RKO (cell line): Measurements from ENCODE around the gene MROH7.
"Not testable (repeated sequence)": the region's sequence is repeated elsewhere in the genome, so short reads cannot be mapped to it uniquely, and the experiment has no call there.

Experiments
- DNase-seq: peaks from one replicate; pipeline ENCODE4 v3.0.0-alpha.2; 2016; ENCODE audit warnings: low spot score

MROH7 gene

DNA sequence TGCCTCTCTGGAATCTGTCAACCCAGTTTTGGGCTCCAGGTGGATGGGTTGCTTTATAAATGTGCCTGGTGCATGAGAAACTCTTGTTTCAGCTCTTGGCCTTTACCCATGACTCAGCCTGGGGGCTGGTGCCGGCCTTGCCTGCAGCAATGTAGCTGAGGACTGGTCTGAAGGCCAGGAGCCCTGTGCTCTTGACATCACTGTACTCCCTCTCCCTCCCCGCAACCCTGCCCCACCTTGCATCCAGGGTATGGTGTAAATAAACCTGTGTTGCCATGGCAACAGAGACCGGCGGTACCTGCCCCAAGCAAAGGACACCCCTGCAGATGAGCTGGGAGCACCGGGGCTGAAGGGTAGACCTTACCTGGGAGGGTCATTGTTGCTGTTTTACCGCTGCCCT, 31.5 kb upstream of the MROH7 start:
- no peak for DNase-seq

DNA sequence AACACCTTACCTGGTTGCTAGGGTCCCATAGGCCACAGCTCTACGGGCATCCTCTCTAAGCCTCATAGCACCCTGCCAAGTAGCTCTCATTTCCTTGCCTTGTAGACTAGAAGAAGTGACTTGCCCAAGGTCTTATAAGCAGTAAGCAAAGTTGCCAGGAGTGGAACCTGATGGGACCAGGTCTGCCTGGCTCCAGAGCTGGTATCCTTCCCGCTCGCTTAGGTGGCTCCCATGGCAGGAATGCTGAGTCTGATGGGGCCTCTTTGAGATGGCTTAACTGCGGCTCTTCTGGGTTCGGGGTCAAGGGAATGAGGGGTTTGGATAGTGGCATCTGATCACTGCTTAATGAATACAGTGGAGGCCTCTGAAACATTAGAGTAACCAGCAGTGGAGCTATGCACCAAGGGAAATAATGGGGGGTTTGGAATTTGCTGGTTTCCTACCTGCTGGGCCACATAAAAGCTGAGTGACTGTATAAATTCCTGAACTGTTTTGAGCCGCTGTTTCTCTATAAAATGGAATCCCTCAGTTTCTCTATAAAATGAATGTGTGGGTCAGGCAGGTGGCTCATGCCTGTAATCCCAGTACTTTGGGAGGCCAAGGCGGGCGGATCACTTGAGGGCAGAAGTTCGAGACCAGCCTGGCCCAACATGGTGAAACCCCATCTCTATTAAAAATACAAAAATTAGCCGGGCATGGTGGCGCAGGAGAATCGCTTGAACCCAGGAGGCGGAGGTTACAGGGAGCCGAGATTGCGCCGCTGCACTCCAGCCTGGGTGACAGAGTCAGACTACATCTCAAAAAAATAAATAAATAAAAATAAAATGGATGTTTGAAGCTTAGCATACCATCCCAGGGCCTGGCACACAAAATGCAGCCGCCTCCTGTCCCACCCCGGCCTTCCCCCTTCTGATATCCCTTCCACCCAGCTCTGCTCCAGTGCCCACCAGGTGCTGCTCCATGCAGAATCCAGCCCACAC, 30.7 kb upstream of the MROH7 start:
- no peak for DNase-seq

DNA sequence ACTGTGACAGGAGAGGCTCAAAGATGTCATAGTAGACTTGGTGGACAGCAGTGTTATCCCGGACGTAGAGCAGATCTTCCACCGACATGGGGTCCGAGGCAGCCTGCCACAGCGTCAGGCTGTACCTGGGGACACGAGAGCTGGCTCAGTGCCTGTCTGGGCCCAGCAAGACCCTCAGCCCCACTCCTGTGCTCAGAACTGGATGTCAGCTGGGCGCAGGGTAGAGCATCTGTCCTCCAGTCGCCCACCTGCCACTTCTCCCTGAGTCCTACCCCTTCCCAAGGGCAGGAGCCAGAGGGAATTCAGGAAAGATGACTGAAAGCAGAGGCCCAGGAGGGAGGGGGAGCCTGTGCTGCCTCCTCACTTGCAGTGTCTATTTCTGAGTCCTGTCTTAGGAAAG, 30.0 kb upstream of the MROH7 start:
- DNase-seq = no peak

DNA sequence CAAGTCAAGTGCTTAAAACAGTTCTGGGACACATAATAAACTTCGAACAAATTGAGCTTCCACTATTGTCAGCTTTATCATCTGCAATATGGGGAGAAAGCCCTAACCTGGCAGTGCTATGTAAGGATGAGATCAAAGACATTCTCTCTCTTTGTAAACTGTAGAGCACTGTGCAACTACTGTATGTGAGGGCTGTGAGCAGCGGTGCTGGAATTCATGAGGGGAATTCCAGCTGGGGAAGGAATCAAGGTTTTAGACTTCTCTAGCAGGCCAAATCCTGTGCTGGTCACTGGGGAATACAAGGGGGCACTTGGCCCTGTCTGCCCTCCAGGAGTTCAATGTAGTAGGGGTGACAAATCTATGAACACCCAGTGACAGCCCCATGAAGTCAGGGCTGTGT, 27.6 kb upstream of the MROH7 start:
- no peak for DNase-seq

DNA sequence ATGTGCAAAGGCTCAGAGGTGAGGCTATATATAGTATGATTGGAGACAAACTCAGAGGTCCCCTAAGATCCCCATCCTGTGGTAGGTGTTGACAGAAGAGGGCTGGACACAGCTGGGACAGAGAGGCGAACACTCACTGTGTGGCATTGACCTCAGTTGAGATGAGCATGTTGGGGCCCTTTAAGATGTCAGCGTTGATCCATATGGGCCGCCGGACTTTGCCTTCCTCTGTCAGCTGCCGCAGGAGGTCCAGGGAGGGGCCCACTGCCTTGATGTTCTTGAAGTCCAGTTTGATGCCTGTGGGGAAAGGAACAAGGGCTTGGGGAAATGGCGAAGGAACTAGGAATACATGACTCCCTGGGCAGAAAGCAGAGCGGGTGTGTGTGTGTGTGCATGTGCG, 27.0 kb upstream of the MROH7 start:
- DNase-seq = no peak

DNA sequence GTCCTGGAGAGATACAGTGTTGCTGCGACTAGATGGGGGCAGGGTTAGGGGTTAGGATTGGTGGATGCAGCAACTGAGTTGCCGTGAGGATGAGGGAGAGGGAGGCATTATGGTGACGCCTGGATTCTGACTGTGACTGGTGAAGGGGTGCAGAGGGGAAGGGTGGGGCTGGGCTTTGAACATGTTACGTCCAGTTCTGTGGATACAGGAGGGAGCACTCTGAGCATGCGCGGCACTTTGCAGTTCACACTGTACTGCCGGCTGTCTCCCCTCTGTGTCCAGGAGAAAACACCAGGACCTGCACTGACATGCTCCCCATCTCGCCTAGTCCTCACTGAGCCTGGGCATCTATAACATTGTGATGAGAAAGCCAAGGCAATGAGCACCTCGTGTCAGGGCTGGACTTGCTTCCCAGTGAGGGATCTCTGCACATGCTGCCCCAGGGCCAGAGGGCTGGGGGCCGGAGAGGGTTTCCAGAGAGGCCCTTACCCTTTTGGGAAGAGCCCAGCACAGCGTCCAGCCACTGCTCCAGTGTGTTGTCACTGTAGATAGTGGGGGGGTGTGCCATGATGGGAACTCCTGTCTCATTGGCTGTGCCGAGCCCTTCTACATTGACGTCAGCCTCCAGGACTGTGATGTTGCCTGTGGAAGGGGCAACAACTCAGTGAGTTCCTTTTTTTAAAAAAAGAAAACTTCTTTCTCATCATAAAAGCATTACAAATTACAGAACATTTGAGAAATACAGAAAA, 25.9 kb upstream of the MROH7 start:
- DNase-seq = no peak

DNA sequence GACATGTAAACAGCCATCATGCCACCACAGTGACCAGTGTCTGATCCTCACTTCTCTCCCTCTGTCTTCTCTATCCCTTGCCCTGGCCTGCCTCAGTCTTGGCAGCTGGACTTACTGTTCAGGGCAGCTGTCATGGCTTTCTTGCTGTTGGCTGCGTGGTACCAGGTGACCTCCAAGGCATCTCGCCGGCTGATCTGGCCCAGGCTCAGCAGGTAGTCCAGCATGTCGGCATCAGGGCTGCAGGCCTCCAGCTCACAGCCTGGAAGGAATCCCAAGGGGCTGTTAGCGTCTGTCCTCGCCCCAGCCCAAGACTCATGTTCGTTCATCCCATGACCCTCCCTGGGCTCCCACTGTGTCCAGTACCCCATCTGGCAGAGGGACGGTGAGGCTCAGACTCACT, 21.8 kb upstream of the MROH7 start:
- no peak for DNase-seq

DNA sequence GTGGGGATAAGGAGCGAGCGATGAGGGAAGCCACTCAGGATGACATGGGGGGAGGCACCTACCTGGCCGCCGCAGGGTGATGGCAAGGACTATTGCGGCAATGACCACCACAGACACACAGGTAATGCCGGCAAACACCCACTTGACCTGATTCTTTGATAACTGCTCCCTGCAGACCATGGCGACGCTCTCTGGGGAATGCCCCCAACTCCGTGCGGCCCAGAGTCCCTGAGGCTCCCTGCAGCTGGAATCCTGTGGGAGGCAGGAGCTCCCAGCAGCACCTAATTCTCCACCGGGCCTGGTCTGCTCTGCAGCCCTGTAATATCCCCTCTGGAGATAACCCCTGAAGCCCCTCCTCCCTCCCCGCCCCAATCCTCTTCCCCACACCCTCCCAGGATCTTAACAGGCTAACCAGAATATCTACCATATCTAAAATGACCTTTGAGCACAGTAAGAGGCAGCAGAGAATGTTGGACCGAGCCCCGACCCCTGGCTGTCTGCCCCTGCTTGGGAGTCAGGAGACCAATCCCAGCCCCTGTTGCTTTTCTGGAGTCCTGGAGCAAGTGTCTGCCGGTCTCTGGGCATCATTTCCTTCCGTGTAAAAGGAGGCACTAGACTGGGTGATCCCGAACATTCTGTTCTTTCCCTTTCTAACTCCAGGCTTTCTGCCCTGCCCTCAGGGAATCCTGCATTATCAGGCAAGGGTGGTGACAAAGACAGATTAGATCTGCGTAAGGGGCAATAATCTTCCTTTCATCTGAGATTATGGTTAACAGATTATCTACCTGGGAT, 18.2 kb upstream of the MROH7 start, which contains the start of gene FAM151A:
Gene FAM151A, minus strand, starts transcription at position 310 of the 792 bp plus-strand sequence. Its CDS starts 130 bp downstream, at position 180.
- DNase-seq = no peak

DNA sequence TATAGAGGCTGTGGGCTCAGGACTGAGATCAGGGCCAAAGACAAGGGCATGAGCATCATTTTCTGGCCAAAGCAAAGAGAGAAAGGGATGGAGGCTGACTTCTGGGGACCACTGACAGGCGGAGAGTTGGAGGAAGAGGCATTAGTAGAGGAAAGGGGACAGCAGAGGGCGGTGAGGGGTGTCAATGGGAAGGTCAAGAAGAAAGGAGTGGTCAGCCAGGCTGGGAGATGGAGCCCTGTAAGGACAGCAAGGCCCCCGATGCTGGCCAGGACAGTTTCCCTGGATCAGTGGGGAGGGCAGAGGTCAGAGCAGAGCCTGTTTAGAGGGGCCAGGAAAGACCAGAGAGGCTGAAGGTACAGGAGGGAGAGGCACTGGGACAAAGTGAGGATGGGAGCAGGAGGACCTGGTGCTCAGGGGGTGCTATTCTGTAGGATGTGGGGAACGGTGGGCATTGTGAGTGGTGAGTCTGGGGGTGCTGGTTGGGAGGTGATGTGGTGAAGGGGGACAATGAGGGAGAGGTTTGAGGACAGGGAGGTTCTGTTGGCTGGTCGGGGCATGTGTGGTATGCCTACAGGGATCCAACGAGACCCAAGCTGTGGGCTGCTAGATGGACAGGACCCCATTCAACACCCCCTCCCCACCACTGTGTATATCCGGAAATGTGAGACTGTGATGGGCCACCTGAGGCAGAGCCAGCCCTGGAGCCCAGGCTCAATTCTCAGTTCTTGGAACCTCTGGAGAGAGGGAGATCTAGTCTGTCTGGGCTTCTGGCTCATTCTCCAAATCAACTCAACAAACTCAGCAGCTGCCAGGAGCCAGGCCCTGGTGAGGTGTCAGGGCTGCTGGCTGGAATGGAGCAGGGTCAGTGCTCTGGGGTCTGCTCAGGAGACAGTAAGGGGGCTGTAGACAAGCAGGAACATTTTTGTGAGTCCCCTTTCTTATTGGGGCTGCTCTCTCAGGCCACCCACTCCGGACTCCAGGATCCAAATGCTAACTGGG, 16.8 kb upstream of the MROH7 start:
- DNase-seq = no peak

DNA sequence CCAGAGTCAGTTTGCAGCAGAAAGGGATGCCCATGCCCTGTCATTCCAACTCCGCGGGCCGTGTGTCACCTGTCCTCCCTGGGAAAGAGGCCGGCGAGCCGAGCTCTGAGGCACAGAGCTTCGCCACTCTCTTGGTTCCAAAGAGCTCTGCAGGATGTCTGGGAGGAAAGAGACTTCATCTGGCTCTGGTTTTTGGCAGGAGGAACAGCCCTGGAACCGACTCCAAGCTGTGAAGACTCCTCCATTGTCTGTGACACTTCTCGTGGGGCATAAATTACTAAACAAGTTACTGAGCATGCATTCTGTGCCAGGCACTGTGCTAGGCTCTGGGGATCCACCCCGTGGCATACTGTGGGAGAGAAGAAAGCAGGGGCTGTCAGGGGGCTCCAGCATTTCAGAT, 14.4 kb upstream of the MROH7 start:
- DNase-seq = no peak

DNA sequence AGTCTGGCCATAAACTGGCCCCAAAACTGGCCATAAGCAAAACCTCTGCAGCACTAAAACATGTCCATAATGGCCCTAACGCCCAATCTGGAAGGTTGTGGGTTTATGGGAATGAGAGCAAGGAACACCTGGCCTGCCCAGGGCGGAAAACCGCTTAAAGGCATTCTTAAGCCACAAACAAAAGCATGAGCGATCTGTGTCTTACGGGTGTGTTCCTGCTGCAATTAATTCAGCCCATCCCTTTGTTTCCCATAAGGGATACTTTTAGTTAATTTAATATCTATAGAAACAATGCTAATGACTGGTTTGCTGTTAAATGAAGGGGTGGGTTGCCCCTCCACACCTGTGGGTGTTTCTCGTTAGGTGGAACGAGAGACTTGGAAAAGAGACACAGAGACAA, 5.8 kb upstream of the MROH7 start:
- DNase-seq = not testable (repeated sequence)

DNA sequence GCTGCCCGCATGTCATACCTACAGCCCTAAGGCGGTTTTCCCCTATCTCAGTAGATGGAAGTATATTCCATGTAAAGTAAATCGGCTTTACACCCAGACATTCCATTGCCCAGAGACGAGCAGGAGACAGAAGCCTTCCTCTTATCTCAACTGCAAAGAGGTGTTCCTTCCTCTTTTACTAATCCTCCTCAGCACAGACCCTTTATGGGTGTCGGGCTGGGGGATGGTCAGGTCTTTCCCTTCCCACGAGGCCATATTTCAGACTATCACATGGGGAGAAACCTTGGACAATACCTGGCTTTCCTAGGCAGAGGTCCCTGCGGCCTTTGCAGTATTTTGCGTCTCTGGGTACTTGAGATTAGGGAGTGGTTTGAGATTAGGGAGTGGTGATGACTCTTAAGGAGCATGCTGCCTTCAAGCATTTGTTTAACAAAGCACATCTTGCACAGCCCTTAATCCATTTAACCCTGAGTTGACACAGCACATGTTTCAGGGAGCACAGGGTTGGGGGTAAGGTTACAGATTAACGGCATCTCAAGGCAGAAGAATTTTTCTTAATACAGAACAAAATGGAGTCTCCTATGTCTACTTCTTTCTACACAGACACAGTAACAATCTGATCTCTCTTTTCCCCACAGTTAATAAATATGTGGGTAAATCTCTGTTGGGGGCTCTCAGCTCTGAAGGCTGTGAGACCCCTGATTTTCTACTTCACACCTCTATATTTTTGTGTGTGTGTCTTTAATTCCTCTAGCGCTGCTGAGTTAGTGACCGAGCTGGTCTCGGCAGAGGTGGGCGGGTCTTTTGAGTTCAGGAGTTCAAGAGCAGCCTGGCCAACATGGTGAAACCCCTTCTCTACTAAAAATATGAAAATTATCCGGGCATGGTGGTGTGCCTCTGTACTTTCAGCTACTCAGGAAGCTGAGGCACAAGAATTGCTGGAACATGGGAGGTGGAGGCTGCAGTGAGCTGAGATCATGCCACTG, 4.8 kb upstream of the MROH7 start:
- DNase-seq = not testable (repeated sequence)

DNA sequence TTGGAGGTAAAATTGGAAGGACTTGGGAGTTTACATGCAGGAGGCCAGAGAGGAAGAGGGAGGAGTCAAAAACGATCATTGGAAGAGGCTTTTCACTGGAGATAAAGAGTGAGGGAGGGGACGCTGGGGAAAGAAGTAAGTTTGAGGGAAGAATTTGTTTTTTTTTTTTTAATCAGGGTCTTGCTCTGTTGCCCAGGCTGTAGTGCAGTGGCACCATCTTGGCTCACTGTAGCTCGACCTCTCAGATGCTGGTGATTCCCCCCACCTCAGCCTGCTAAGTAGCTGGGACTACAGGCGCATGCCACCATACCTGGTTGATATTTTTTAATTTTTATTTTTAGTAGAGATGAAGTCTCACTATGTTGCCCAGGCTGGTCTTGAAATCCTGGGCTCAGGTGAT, 1.2 kb upstream of the MROH7 start:
- DNase-seq = no peak

DNA sequence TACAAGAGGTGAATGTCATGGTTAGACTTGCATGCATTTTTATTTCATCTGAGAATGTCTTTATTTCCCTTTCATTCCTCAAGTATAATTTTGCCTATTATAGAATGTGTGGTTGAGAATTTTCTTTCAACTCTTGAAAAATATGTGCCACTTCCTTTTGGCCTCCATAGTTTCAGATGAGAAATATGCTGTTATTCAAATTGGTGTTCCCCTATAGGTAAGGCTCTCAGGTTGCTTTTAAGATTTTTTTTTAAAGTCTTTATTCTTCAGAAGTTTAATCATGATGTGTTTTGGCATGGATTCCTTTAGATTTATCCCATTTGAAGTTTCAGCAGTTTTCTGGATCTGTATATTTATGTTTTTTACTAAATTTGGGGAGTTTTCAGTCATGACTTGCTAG, 2.1 kb downstream of the MROH7 start:
- DNase-seq = no peak

DNA sequence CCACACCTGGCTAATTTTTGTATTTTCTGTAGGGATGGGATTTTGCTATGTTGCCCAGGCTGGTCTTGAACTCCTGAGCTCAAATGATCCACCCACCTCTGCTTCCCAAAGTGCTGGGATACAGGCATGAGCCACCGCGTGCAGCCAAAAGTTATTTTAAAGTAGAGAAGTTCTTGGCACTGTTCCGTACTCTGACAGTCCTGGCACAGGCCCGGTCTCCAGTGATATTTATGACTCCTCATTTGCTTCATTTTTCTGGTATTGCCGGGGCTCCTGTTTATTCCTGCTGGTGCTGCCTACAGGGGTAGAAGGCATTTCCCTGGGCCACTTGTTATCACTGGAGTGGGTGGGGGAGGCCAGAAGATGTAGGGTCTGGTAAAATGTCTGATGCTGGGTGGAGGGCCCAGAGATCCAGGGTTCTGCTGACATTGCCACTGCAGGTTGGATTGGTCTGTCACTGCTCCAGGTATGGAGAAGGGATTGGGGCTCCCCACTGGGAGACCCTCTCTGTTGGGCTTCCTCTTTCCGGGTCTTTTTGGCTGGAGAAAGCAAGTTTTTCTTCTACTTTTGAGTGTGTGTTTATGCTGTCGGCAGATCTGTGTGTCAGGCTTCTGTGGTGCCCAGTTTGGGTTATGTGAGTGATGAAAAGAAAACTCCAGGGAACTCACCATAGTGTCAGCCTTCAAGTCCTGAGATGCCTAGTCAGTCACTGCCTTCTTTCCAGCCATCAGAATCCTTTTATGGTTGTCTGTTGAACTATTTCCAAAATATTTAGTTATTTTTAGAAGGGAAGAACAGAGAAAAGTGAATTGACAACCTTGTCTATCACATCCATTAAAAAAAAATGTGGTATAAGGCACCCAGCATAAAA, 4.5 kb downstream of the MROH7 start:
- no peak for DNase-seq

DNA sequence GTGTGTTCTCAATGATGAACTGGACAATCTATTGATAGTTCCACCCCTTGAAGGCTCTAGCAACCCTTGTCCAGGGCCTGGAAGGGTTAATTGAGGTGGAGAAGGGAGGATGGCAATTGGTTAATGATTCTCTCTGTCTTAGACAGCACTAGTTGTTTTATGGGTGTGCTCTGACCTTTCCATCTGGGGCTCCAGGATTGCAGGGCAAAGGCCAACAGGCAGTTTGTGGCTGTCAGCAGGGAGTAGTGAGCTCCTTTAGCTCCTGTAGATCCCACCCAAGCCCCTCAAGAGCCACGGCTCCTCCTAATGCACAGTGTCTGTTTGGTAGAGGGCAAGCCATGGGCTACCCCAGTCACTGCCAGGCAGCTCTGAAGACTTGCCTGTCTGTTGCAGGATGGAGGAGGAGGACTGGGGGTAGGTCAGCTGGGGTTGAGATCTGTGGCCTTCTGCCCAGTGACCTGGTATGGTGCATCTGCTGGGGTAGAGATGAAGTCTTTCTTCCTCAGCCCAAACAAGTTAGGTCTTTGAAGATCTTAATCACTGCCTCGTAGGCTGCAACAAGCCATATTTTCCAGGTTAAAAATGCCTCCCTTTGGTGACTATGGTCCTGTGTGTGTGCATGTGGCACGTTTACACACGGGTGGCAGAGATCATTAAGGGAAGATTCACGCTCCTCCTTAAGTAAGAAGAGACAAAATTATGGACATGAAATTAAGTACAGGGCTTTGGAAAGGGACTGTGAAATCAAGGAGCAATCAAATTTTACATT, 7.7 kb downstream of the MROH7 start:
- DNase-seq = no peak

DNA sequence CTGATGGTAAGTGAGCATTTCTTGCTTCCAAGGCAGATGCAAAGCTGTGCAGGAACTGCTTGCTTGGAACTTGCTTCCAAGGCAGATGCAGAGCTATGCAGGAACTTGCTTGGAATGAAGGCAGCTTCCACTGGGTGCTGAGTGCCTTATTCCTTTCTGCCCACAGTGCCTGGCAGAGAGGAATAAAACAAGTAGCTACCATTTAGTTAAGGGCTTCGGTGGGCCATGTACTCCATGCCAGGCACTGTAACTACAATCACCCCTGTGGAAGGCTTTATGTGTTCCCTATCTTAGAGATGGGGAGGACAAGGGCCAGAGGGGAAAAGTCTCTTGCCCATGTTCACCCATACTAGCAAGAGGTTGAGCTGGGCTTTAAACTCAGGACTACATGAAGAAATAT, 8.3 kb downstream of the MROH7 start:
- no peak for DNase-seq

DNA sequence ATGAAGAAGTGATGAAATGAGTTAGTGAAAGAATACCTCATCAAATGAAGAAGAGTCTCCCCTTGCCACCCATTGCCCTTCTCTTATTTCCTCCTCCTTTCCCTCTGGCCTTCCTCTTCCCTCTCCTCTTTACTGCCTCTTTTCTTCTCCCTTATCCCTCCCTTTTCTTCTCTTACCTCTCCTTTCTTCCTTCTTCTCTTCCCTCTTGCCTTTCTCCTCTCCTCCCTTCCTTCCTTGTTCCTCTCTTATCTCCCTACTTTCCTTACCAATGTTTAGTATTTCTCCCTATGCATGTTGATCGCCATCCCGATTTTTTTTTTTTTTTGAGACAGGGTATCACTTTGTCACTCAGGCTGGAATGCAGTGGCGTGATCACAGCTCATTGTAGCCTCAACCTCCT, 8.8 kb downstream of the MROH7 start:
- DNase-seq = no peak
